ENCODE results near the gene SLC4A3. TPM values are rescaled to one million over a fixed set of nuclear protein-coding genes. Genes with fewer than 3 reads are reported as not detected.

SLC4A3 gene, protein sequence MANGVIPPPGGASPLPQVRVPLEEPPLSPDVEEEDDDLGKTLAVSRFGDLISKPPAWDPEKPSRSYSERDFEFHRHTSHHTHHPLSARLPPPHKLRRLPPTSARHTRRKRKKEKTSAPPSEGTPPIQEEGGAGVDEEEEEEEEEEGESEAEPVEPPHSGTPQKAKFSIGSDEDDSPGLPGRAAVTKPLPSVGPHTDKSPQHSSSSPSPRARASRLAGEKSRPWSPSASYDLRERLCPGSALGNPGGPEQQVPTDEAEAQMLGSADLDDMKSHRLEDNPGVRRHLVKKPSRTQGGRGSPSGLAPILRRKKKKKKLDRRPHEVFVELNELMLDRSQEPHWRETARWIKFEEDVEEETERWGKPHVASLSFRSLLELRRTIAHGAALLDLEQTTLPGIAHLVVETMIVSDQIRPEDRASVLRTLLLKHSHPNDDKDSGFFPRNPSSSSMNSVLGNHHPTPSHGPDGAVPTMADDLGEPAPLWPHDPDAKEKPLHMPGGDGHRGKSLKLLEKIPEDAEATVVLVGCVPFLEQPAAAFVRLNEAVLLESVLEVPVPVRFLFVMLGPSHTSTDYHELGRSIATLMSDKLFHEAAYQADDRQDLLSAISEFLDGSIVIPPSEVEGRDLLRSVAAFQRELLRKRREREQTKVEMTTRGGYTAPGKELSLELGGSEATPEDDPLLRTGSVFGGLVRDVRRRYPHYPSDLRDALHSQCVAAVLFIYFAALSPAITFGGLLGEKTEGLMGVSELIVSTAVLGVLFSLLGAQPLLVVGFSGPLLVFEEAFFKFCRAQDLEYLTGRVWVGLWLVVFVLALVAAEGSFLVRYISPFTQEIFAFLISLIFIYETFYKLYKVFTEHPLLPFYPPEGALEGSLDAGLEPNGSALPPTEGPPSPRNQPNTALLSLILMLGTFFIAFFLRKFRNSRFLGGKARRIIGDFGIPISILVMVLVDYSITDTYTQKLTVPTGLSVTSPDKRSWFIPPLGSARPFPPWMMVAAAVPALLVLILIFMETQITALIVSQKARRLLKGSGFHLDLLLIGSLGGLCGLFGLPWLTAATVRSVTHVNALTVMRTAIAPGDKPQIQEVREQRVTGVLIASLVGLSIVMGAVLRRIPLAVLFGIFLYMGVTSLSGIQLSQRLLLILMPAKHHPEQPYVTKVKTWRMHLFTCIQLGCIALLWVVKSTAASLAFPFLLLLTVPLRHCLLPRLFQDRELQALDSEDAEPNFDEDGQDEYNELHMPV
- 1.7 and 6.9 TPM in 2 replicates for total RNA-seq

GRCh38 chr2:219627103-219628100 is at the start of gene SLC4A3:
TSS of gene SLC4A3 (plus strand) at chr2:219627630. CDS start at chr2:219627993, 363 bp downstream.

DNA sequence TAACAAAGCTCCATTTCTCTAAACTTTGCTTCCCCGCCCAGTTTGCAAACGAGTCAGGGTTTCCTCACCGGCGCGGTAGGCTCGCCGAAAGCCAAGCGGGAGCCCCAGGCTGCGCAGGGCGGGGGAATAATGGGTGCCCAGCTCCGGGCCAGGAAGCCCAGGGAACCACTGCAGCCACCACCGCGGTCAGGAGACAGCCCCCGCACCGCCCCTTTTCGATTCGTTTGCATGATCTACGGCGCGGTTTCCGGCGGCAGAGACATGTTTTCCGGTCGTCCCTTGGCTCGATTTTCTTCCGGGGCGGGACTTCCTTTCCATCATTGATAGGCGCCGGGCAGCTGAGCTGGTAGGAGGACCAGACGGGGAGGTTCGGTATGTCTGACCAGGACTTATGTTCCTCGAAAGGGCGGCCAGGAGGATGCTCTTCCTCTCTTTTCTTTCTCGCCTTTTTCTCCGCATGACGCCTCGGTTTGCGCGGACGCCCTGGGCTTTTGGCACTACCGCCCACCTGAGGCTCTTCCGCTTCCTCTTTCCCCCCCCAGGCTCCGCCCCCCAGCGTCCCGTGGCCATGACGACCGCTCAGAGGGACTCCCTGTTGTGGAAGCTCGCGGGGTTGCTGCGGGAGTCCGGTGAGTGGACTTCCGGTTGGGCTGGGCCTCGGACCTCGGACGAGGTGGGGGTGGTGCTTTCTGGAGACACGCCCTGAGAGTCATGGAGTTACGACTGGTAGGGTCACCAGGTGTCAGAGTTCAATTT is 29.7 kb upstream of the SLC4A3 start, which contains the start of gene STK11IP:
Gene STK11IP, plus strand, starts transcription at position 306 of the 756 bp plus-strand sequence. Its CDS starts 263 bp downstream, at position 569.

Other genes starting within 250 kb of the SLC4A3 start
- gene DNPEP, start 239.7 kb upstream of the SLC4A3 start, total RNA-seq = 50.6 and 59.5 TPM in 2 replicates
- not detected in 2 replicates for gene DES, start 209.3 kb upstream of the SLC4A3 start, total RNA-seq
- gene SPEG, start 192.8 kb upstream of the SLC4A3 start, total RNA-seq = 4.1 and 9.6 TPM in 2 replicates
- 26.6 and 49.6 TPM in 2 replicates for gene GMPPA, start 128.7 kb upstream of the SLC4A3 start, total RNA-seq
- 0.34 TPM in 1 of 2 replicates, not detected in the other for gene ASIC4, start 113.1 kb upstream of the SLC4A3 start, total RNA-seq
- gene CHPF, start 83.8 kb upstream of the SLC4A3 start, total RNA-seq = 145 and 201 TPM in 2 replicates
- gene TMEM198, start 83.6 kb upstream of the SLC4A3 start, total RNA-seq = 0.34 and 0.36 TPM in 2 replicates
- 8.9 and 27.7 TPM in 2 replicates for gene OBSL1, start 56.1 kb upstream of the SLC4A3 start, total RNA-seq
- under 0.01 and 0.36 TPM in 2 replicates for gene INHA, start 55.3 kb upstream of the SLC4A3 start, total RNA-seq
- 14.2 and 15.4 TPM in 2 replicates for gene STK11IP, start 29.8 kb upstream of the SLC4A3 start, total RNA-seq

Measured in nasal cavity respiratory epithelium epithelial cell of viscerocranial mucosa (primary cell).